Keratinocyte (primary cell): ENCODE data around the gene CDCP2. TPM values are rescaled to one million over a fixed set of nuclear protein-coding genes. Genes with fewer than 3 reads are reported as not detected.

ENCODE experiments used
- DNase-seq: peaks from one replicate; pipeline ENCODE4 v3.0.0-alpha.2; 2011; ENCODE audit warnings: low read depth, missing footprints, low spot score
- FAIRE-seq: peaks from 2 replicates; lab custom pipeline; 2011; peaks lifted over from hg19 to GRCh38; lab: Jason Lieb, UNC
- H2AFZ ChIP-seq: 2 replicates; pipeline ENCODE4 v1.6.0; 2012; ENCODE audit warnings: low read length, control low read depth, inconsistent platforms; ENCODE audit not compliant: control insufficient read depth
- H3K27ac ChIP-seq: 2 replicates; pipeline ENCODE4 v1.5.1; 2011; ENCODE audit warnings: low read length; ENCODE audit not compliant: control insufficient read depth, insufficient read depth
- H3K27me3 ChIP-seq: 3 replicates; pipeline ENCODE4 v1.6.0; 2011; ENCODE audit warnings: low read length; ENCODE audit not compliant: control insufficient read depth, insufficient read depth; ENCODE audit errors: extremely low read depth
- H3K36me3 ChIP-seq, 2 experiments: 2 replicates in 1 of 2; 3 replicates in 1 of 2; pipeline ENCODE4 v1.5.1; 2011; ENCODE audit warnings: low read length in 2 of 2, mild to moderate bottlenecking in 1 of 2; ENCODE audit not compliant: control insufficient read depth in 2 of 2, insufficient read depth in 2 of 2; ENCODE audit errors: extremely low read depth in 1 of 2
- H3K4me1 ChIP-seq: 3 replicates; pipeline ENCODE4 v1.5.1; 2011; ENCODE audit warnings: low read length; ENCODE audit not compliant: control insufficient read depth, insufficient read depth; ENCODE audit errors: extremely low read depth
- H3K4me2 ChIP-seq: 3 replicates; pipeline ENCODE4 v1.6.0; 2011; ENCODE audit warnings: low read depth, low read length; ENCODE audit not compliant: control insufficient read depth, insufficient read depth; ENCODE audit errors: extremely low read depth
- H3K4me3 ChIP-seq, 3 experiments: fragments of 200-600 bp in 1 of 3; sonication (generic) in 1 of 3; 2 replicates in 2 of 3; 3 replicates in 1 of 3; pipeline ENCODE4 v1.5.1; 2011 to 2016; ENCODE audit warnings: low read length in 3 of 3, mild to moderate bottlenecking in 3 of 3, control low read depth in 2 of 3, inconsistent platforms in 1 of 3, low read depth in 1 of 3, mixed read lengths in 1 of 3, mixed run types in 1 of 3, moderate library complexity in 1 of 3; ENCODE audit not compliant: control insufficient read depth in 2 of 3, insufficient read depth in 2 of 3; ENCODE audit errors: extremely low read depth in 1 of 3
- H3K79me2 ChIP-seq: 2 replicates; pipeline ENCODE4 v1.6.0; 2012; ENCODE audit warnings: low read length; ENCODE audit not compliant: control insufficient read depth, insufficient read depth
- H3K9ac ChIP-seq: 3 replicates; pipeline ENCODE4 v1.6.0; 2011; ENCODE audit warnings: low read length; ENCODE audit not compliant: control insufficient read depth, insufficient read depth; ENCODE audit errors: extremely low read depth
- H3K9me1 ChIP-seq: 3 replicates; pipeline ENCODE4 v1.6.0; 2011; ENCODE audit warnings: low read length; ENCODE audit not compliant: control insufficient read depth, insufficient read depth; ENCODE audit errors: extremely low read depth
- H3K9me3 ChIP-seq: 2 replicates; pipeline ENCODE4 v1.5.1; 2012; ENCODE audit warnings: low read depth, low read length; ENCODE audit not compliant: control insufficient read depth
- H4K20me1 ChIP-seq: 3 replicates; pipeline ENCODE4 v1.6.0; 2011; ENCODE audit warnings: low read length; ENCODE audit not compliant: control insufficient read depth, insufficient read depth; ENCODE audit errors: extremely low read depth
- EZH2 ChIP-seq: IDR thresholded peaks from one replicate; pipeline ENCODE4 v1.6.1; 2012; ENCODE audit warnings: inconsistent platforms, mild to moderate bottlenecking, low read length, moderate library complexity
- dilution Hi-C: fragments of 300-500 bp; cut with MboI; formaldehyde crosslinking; loops from one replicate; pipeline ENCODE4 v1.7.0; 2020; ENCODE audit warnings: low sequenced_read_pairs; ENCODE audit not compliant: extremely low pct_ligation_motif_present
- polyA plus RNA-seq, 5 experiments: library from polyadenylated mRNA; depleted of rRNA in 3 of 5; stranded (reverse) in 3 of 5; stranded (forward) in 1 of 5; unstranded in 1 of 5; fragments of >200 nt; gene quantifications; 1 replicate in 1 of 5; 2 replicates in 3 of 5; 3 replicates in 1 of 5; pipeline versions ENCODE4 v1.2.1 to v1.2.3, GENCODE V29; 2011 to 2012; ENCODE audit warnings: missing spikeins in 2 of 5, low read depth in 1 of 5, low replicate concordance in 1 of 5
- TF ChIP-seq, protein P1 (sequence below), 3 experiments: IDR thresholded peaks in 1 of 3; conservative IDR thresholded peaks in 1 of 3; optimal IDR thresholded peaks in 1 of 3; 2 replicates in 2 of 3; 3 replicates in 1 of 3; pipeline versions ENCODE3 to v1.5.1; 2011; ENCODE audit warnings: low read length in 3 of 3, mild to moderate bottlenecking in 3 of 3, moderate library complexity in 2 of 3, control low read depth in 1 of 3, inconsistent platforms in 1 of 3; ENCODE audit not compliant: insufficient read depth in 2 of 3; ENCODE audit errors: extremely low read depth in 1 of 3

CDCP2 gene
- polyA plus RNA-seq, 1 donor (not counting 4 experiments of a cell fraction or from before 2014, with no cell fraction given), result not detected

- no peak for FAIRE-seq
- dilution Hi-C loops, result no loop called here
- no peak overlapping the region for H3K9ac ChIP-seq
Observed at GRCh38 chr1:54100500-54100899, 52.3 kb downstream of the CDCP2 start.

DNA sequence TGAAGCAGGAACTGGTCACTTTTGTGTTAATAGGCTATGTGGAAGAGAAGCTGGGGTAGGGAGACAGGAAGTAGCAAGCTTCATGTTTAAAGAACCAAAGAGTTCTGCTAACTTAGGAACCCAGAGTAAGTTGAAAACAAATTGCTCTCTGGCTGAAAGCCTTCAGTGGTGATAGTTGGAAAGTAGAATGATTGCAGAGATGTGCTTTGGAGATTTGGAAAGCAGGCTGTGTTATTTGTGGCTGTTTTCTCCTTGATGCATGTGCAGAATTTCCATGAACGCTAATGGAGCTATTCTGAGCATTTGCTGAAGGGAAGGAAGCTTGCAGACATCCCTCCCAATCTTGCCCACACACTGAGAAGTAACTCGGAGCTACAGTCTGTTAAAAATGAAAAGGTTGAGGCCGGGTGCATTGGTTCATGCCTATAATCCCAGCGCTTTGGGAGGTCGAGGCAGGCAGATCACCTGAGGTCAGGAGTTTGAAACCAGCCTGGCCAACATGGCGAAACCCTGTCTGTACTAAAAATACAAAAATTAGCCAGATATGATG is 53.7 kb downstream of the CDCP2 start:
- FAIRE-seq (no peak), DNase-seq (no peak)
- H3K36me3 ChIP-seq, result peaks cover 0 to 7% of the 10 kb centered on the region in 2 experiments
- H3K4me1 ChIP-seq, result no peaks in the 10 kb centered on the region
- no peak overlapping the region for H2AFZ ChIP-seq
- dilution Hi-C loops, result no loop called here
- no peaks in the 10 kb centered on the region for H3K27me3 ChIP-seq
- no peak overlapping the region for H3K4me2 ChIP-seq
- H3K9ac ChIP-seq, result no peak overlapping the region
- no peak overlapping the region for H3K4me3 ChIP-seq
- no peak for TF ChIP-seq EZH2
- TF ChIP-seq, protein P1, sequence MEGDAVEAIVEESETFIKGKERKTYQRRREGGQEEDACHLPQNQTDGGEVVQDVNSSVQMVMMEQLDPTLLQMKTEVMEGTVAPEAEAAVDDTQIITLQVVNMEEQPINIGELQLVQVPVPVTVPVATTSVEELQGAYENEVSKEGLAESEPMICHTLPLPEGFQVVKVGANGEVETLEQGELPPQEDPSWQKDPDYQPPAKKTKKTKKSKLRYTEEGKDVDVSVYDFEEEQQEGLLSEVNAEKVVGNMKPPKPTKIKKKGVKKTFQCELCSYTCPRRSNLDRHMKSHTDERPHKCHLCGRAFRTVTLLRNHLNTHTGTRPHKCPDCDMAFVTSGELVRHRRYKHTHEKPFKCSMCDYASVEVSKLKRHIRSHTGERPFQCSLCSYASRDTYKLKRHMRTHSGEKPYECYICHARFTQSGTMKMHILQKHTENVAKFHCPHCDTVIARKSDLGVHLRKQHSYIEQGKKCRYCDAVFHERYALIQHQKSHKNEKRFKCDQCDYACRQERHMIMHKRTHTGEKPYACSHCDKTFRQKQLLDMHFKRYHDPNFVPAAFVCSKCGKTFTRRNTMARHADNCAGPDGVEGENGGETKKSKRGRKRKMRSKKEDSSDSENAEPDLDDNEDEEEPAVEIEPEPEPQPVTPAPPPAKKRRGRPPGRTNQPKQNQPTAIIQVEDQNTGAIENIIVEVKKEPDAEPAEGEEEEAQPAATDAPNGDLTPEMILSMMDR (optimal IDR thresholded peaks at IDR 0.05 in 1 of 3, IDR thresholded peaks at IDR 0.05 in 1 of 3, conservative IDR thresholded peaks at IDR 0.05 in 1 of 3; ENCODE audit: extremely low read depth in 1 of 3, insufficient read depth in 2 of 3, low read length in 3 of 3), result no peak
- H3K9me3 ChIP-seq, result no peaks in the 10 kb centered on the region
- H3K9me1 ChIP-seq, result no peaks in the 10 kb centered on the region
- no peaks in the 10 kb centered on the region for H3K79me2 ChIP-seq
- H3K27ac ChIP-seq, result no peak overlapping the region
- H4K20me1 ChIP-seq, result no peaks in the 10 kb centered on the region

More at GRCh38 chr1:54100500-54100899, 52.3 kb downstream of the CDCP2 start:
- no peak overlapping the region for H3K4me2 ChIP-seq
- no peak overlapping the region for H3K4me3 ChIP-seq
- no peaks in the 10 kb centered on the region for H3K27me3 ChIP-seq
- no peaks in the 10 kb centered on the region for H3K9me3 ChIP-seq
- no peaks in the 10 kb centered on the region for H3K79me2 ChIP-seq
- DNase-seq, result no peak
- no peak overlapping the region for H2AFZ ChIP-seq
- TF ChIP-seq, protein P1 (optimal IDR thresholded peaks at IDR 0.05 in 1 of 3, IDR thresholded peaks at IDR 0.05 in 1 of 3, conservative IDR thresholded peaks at IDR 0.05 in 1 of 3; ENCODE audit: extremely low read depth in 1 of 3, insufficient read depth in 2 of 3, low read length in 3 of 3), result no peak
- TF ChIP-seq EZH2, result no peak
- H3K36me3 ChIP-seq, result peaks cover 0 to 7% of the 10 kb centered on the region in 2 experiments
- H3K27ac ChIP-seq, result no peak overlapping the region
- no peaks in the 10 kb centered on the region for H4K20me1 ChIP-seq
- H3K9me1 ChIP-seq, result no peaks in the 10 kb centered on the region
- no peaks in the 10 kb centered on the region for H3K4me1 ChIP-seq
